GM11168 (cell line): ENCODE data around the gene SUGCT.
"Not testable (repeated sequence)": the region's sequence is repeated elsewhere in the genome, so short reads cannot be mapped to it uniquely, and the experiment has no call there.

Source experiments
- in situ Hi-C: fragments of 300-500 bp; cut with MboI; formaldehyde crosslinking; loops from one replicate; pipeline ENCODE4 v1.12.0; 2022; ENCODE audit warnings: low sequenced_read_pairs; ENCODE audit not compliant: unreplicated experiment

SUGCT gene

DNA sequence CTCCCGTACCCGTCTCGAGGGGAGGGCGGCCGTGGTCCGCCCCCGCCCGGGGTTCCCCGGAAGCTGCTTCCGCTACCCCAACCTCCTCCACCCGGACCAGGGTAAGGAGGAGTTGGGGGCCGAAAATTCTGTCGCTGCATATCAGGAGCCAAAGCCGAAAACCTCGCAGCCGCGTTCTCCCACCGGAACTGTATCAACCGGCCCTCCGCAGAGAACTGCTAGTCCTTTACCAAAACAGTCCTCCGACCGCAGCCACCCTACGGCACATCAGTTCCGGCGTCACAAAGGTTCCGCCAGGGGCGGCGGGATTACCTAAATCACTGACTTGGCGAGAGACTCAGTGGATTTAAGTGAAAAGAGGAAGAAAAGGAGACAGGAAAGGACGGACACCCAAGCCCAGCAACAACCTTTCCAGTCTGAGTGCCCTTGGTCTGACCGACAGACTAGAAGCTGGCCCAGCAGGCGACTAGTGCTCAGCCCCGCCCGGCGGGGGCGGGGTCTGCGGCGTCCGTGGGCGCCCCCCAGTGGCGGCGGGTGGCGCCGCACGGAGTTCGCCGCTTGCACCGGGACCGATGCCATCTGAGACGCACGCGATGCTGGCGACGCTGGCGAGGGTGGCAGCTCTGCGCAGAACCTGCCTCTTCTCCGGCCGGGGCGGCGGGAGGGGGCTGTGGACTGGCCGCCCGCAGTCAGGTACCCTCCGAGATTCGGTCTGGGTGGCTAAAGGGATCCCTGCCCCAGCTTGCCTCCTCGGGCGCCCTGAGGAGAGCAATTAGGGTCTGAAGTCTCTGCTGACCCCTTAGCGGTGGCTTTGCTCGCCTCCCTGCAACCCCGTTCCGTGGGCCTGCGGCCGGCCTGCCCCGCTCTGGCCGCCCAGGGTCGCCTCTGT, at the start of gene SUGCT, which contains the start of gene MPLKIP:
SUGCT (plus strand) TSS at position 578 of the 889 bp plus-strand sequence.
MPLKIP (minus strand) TSS at position 195 of the 889 bp plus-strand sequence; CDS start at position 140, 55 bp downstream.
- in situ Hi-C loops, result no loop called here

DNA sequence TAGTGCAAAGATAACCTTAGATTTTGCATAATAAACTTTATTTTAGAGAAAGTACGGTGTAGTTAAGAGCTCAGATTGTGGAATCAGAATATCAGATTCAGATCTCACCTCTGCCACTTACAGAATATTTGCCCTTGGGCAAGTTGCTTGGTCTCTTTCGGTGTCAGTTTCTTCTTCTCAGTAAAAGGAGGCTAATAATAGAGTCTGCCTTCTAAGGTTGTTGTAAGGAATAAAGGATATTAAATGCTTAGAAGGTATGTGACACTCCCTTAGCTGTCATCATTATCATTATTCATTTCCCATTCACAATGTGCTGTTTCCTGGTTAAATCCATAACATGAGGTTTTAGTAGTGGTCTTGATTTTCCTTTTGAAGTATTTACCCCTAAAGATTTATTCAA, 42.6 kb upstream of the SUGCT start:
- in situ Hi-C loops, result no loop called here

DNA sequence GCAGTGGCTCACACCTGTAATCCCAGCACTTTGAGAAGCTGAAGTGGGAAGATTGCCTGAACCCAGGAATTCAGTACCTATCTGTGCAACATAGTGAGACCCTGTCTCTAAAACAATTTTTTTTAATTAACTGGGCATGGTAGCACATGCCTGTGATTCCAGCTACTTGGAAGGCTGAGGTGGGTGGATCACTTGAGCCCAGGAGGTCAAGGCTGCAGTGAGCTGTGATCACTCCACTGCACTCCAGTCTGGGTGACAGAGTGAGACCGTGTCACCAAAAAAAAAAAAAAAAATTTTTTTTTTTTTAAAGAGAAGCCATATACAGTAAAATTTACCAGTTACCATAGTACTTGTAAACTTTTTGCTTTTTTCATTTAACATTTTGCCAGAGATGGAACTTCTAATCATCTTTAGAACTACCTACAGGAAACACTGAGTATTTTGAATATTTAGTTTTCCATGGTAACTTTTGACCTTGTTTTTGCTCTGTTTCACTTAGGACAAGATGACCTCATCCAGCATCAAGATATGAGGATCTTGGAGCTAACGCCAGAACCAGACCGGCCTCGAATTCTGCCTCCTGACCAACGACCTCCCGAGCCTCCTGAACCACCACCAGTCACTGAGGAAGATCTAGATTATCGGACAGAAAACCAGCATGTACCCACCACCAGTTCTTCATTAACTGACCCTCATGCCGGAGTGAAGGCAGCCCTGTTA, 41.0 kb upstream of the SUGCT start:
- in situ Hi-C loops, result no loop called here

DNA sequence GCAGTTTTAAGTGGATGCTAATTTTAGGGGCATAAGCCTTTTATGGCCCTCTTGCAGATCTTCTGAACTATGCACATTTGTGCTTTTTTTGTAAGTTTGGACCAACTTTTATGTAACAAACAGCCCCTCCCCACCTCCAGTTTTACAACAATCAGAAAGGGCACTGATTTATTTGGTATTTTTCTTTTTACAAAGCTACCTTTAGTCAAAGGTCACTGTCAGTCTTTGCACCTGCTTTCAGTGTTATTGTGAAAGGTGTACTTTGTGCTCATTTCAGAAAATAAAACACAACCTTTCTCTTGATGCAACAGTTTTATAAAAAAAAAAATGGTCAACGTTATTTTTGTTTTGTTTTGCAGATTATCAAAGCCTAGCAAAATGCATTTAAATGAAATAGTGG, 39.6 kb upstream of the SUGCT start:
- in situ Hi-C loops, result no loop called here

DNA sequence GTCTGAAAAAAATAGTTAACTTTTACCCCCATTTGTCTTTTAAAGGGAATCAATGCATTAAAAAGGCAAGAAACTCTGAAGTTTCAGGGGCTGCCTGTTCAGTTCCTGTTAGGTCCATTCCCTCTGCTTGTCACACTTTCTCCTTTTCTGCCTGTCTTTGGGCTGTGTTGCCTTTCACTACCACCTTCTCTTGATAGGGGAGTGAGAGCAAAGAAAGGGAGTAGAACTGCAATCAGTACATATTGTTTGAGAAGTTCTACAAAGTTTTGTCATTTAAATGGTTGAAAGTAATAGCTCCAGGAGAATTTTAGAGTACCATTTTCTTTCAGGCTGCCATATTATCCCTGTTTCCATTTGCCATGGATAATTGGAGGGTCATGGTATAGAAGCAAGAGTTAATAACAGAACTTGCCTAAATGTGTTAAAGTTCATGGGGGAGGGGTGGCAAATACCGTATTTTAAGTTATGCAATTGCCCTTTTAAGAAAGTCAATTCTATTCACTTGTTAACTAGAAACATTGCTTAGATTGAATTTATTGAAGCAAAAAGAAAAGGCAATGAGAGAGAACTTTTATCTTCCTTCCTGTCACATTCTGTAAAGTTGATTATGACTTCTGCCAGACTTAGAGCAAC, 39.0 kb upstream of the SUGCT start:
- in situ Hi-C loops, result no loop called here

DNA sequence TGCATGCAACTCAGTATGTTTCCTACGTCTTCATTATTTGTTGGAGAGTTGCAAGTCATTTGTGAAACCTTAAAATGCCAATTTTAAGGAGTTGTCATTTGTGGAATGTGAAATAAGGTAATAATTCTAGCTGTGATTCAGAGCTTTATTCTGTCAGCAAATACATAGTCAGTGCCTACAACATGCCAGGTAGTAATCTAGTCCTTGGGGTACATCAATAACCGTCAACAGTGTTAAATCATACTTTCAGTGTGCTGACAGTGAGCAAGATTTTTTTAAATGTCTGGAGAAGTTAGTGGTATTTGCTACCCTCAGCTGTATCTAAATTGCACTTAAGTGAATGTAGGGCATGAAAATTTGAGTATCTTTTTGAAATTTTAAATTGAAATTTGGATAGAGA, 37.1 kb upstream of the SUGCT start:
- in situ Hi-C loops, result no loop called here

DNA sequence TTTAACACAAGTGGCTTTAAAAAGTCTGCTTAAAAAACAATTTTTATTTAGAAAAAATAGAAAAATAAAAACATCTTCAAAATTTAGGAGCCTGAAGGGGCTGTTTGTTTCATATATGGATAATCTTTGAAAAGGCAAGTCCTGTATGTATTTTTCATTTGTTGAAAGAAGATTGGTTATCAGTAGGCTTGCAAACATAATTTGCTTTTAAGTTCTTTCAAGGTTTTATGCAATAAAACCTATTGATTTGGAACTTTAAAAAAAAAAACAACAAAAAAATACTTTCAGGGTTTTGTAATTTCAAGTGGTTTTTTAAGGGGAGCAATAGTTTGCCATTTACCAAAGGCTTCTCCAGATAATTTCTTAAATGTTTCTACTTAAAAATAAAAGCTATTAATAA, 36.0 kb upstream of the SUGCT start:
- in situ Hi-C loops, result no loop called here

DNA sequence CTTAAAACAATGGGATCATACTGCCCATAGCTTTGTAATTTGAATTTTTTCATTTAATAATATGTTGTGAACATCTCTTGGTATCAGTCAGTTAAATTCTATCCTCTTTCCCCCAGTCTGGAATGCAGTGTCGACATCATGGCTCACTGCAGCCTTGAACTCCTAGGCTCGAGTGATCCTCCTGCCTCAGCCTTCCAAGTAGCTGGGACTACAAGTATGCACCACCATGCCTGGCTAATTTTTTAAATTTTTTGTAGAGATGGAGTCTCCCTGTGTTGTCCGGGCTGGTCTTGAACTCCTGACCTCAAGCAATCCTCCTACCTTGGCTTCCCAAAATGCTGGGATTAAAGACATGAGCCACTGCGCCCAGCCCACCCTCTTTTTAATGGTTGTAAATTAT, 35.0 kb upstream of the SUGCT start:
- in situ Hi-C loops, result no loop called here

DNA sequence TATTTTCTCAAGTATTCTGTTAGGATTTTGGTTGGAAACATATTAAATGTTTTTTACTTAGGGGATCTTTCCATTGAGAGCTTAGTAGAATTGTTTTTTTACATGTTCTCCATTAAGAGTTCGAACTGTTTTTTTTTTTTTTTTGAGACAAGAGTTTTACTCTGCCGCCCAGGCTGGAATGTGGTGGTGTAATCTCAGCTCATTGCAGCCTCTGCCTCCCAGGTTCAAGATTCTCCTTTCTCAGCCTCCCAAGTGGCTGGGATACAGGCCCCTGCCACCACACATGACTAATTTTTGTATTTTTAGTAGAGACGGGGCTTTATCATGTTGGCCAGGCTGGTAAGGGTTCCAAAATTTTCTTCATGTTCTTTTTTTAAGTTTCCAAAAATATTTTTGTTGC, 33.6 kb upstream of the SUGCT start:
- in situ Hi-C loops, result no loop called here

DNA sequence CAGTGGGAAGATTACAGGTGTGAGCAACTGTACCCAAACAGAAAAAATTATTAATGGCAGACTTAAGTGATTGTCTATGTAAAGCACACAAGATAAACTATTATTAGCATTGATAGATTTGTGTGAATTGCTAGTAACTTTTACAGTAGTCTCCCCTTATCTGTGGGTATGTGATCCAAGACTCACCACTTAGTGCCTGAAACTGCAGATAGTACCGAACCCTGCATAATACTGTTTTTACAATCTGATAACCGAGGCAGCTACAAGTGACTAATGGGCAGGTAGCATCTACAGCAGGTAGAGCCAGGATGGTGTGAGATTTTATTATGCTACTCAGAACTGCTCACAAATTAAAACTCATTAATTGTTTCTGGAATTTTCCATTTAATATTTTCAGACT, 31.9 kb upstream of the SUGCT start:
- in situ Hi-C loops, result no loop called here

DNA sequence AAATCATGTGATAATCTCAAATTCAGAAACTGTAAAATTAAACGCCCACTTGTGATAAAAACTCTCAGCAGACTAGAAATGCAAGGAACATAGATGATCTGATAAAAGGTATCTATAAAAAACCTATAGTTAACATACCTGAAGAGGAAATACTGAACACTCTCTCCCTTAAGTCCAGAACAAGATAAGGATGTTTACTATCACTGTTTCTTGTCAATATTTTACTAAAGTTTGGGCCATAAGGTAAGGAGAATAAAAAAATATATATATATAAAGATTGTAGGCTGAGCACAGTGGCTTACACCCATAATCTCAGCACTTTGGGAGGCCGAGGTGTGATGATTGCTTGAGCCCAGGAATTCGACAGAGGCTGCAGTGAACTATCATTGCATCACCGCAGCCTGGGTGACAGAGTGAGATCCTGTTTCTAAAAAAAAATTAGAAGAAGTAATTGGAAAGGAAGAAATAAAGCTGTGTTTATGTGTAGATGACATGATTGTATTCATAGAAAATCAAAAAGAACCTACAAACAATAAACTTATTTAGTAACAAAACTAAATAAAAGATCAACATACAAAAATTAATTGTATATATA, 28.8 kb upstream of the SUGCT start:
- in situ Hi-C loops, result no loop called here

DNA sequence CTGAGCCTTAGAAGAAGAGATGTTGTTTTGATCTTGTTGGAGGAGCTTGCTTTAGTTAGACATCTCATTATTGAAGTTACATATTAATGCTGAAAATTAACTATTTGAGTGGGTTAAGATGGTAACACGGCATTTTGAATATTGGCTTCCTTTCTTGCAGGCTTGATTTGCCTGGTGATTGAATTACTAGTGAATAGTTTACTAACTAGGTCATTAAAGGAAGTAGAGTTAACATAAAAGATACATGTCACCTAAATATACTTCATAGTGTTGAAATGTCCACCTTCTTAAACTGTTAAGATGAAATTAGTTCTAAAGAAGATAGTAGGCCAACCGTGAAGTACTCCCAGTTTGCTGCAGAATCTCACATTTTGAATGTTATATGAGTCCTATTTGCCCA, 18.9 kb upstream of the SUGCT start:
- in situ Hi-C loops, result no loop called here

DNA sequence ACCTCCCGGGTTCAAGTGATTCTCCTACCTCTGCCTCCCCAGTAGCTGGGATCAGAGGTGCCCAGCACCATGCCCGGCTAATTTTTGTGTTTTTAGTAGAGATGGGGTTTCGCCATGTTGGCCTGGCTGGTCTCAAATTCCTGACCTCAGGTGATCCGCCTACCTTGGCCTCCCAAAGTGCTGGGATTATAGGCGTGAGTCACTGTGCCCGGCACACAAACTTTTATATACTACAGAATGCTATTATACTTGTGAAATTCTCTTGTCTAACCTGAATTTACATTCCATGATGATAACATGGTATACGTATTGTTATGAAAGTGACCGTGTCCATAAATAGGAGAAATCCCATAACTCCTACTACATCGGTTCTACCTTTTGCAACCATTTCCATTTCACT, 17.6 kb upstream of the SUGCT start:
- in situ Hi-C loops, result not testable (repeated sequence)

DNA sequence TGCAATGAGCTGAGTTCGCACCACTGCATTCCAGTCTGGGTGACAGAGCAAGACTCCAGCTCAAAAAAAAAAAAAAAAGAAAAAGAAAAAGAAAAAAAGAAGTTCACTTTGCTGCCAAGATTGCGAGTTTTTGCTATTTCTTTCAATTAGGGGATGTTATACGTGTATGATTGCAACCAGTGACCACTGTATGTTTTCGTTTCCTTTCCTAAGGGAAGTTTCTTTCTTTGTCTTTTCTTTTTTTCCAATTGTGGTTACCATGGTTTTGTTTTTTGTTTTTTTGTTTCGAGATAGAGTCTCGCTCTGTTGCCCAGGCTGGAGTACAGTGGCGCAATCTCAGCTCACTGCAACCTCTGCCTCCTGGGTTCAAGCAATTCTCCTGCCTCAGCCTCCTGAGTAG, 16.6 kb upstream of the SUGCT start:
- in situ Hi-C loops, result not testable (repeated sequence)

DNA sequence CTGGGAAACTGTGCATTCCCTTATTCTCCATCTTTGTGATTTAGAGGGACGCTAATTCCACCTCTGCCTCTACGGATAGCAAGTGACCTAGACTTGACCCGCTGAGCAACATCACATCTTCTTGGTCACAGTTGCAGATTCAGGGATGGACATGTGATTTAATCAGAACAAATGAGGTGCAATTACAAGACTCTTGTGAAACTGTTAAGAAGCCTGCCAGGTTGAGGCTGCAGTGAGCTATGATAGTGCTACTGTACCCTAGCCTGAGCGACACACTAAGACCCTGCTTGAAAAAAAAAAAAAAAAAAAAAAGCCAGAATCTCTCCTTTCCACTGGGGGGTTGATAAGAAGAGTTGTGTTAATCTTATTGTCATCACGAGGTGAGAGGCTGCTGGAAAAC, 14.8 kb upstream of the SUGCT start:
- in situ Hi-C loops, result no loop called here

DNA sequence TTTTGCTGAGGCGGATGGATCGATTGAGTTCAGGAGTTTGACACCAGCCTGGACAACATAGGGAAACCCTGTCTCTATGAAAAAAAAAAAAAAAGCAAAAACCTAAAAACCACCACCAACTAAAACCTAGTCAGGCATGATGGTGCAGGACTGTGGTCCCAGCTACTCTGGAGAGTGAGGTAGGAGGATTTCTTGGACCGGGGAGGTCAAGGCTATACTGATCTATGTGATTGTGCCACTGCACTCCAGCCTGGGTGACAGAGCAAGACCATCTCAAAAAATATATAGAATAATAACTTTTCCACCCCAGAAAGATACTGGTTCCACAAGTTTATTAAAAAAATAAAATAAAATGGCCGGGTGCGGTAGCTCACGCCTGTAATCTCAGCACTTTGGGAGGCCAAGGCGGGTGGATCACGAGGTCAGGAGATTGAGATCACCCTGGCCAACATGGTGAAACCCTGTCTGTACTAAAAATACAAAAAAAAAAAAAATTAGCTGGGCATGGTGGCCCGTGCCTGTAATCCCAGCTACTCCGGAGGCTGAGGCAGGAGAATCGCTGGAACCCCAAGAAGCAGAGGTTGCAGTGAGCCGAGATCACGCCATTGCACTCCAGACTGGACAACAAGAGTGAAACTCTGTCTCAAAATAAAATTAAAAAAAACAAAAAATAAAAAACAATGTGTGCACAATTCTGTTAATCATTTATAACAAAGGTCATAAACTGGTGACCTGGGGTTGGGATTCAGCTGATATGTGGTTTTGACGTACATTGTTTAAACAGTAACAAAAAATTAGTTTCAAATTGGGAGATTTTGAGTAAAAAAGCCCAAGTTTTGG, 12.5 kb upstream of the SUGCT start:
- in situ Hi-C loops, result not testable (repeated sequence)

DNA sequence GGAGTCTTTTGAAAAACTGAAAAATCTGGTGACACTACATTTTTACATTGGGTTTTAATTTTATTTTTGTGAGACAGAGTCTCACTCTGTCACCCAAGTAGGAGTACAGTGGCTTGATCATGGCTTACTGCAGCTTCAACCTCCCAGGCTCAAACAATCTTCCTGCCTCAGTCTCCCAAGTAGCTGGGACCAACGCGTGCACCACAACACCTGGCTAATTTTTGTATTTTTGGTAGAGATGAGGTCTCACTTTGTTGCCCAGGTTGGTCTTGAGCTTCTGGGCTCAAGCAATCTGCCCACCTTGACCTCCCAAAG, 11.9 kb upstream of the SUGCT start:
- in situ Hi-C loops, result no loop called here

DNA sequence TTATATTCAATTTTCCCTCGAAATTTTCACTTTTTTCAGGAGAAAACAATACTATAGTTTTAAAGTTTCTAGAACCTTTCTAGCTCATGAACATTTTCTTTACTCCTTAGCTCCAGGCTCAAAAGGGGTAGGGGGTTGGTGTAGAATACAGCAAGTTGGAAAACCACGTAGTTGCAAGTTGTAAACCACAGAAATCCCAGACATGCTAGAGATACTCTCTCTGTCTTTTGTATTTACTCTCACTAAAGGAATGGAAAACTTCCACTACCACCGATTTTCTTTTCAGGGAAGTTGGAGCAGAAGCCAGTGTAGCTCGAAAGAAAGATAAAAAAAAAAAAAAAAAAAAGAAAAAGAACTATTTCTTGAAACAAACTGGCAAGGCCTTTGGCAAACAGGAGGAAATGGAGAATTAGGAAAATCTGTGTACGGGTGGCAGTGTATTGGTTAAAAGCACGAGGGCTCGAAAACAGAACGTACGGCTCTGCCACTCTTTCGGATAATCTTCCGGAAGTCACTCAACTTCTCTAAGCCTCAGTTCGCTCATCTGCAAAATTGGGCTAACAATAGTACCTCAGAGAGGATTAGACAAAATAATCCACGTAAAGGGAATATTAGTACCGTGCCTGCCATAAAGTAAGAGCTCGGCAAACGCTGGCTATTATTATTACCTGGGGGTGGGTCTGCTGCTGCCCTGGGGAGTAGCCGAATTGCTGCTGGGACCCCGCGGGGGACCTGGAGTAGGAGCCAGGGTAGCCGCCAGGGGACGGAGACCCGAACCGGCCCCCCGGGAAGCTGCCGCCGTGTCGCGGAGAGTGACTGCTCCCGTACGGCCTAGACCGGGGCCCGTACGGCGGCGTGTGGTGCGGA, 1.0 kb upstream of the SUGCT start:
- in situ Hi-C loops, result no loop called here

DNA sequence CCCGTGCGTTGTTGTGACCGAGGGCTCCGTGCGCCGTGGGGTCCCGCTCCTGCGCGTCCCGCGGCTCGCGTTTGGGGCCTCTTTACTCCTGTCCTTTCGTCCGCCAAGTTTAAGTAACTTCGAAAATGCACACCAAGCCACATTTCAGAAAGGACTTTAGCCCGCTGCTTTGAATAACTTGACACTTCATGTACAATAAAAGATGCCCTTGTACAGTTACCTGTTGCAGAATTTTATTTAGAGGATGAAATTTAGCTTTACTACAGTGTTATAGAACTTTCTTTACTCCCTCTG, 459 bp downstream of the SUGCT start:
- in situ Hi-C loops, result no loop called here
